ENCODE data around the gene ARHGAP22.
A peak's percentile ranks its signal among the peaks of the same experiment; 100 is the strongest.

Gene ARHGAP22

DNA sequence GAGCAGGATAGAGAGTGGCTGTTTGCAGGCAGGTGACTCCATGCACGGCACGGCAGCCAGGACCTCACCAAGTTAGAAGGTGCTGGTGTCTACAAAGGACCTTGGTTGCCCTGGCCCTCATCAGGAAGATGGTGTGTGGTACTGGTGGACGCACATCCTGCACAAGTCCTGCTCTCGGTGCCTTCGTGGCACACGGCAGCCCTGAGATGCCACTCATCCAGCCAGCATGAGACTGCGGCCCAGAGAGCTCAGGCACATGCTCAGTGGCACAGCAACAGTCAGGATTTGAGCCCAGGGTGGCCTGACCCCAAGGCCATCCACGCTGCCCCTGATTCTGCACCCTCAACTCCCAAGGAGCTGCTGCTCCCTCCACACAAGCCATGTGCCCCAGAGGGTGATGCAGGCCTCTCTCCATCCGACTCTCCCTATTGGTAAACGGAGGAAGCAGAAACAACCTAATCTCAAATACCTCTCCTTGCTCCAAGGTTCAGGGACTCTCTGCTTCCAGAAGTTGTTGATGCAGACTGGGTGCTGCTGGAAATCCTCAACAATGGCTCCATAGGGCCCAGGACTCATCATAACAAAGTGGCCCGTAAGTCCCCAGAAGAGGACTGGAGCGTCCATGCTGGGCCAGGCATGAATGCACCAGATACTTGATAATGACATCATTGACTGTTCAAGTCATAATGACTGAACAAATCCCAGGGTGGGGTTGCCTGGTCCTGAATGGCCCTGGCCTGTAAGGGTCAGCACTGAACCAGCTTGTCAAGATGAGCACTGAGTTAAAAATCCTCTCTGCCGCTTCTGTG is 93.6 kb downstream of the ARHGAP22 start:
- no peak for DNase-seq (ENCODE audit: low read depth in 1 of 2, low spot score in 1 of 2)
- in situ Hi-C loops (cut with HindIII; ENCODE audit: low pct_unique_long_range_greater_than_20kb, low sequenced_read_pairs), result no loop called here
- no peak for TF ChIP-seq JUND (IDR thresholded peaks at IDR 0.05; ENCODE audit: low read depth)

DNA sequence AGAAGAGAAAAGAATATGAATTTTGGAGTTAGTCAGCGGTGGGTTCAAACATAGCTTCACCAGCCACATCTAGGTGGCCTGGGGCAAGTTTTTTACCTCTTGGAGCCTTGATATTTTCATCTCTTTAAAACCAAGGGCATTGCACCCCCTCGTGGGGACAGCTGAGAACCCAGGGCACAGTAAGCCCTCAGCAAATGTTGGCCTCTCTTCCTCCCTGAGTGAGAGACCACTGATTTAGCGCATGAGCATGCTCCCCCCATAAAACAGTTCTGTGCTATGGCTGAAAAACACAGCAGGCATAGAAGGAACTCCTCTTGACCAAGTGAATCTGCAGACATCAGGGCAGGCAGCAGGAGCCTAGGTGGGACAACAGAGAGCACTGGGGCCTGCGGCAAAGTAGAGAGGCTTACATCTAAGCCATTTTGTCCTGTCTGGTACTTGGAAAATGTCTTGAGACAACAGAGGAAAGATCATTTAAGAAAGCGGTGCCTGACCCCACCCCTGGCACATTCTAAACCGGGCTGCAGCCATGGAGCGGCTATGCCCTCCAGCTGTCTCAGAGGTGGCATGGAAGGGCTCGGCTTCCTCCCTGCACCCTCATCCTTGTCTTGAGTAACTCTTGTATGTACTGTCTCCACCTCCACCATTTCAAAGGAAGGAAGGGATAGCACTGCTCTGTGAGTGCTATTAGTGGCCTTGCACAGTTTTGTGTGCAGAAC is 94.7 kb downstream of the ARHGAP22 start:
- in situ Hi-C loops (cut with HindIII; ENCODE audit: low pct_unique_long_range_greater_than_20kb, low sequenced_read_pairs), result no loop called here
- TF ChIP-seq JUND (IDR thresholded peaks at IDR 0.05; ENCODE audit: low read depth), result no peak
- DNase-seq (ENCODE audit: low read depth in 1 of 2, low spot score in 1 of 2), result peak; percentile 37 to 55

DNA sequence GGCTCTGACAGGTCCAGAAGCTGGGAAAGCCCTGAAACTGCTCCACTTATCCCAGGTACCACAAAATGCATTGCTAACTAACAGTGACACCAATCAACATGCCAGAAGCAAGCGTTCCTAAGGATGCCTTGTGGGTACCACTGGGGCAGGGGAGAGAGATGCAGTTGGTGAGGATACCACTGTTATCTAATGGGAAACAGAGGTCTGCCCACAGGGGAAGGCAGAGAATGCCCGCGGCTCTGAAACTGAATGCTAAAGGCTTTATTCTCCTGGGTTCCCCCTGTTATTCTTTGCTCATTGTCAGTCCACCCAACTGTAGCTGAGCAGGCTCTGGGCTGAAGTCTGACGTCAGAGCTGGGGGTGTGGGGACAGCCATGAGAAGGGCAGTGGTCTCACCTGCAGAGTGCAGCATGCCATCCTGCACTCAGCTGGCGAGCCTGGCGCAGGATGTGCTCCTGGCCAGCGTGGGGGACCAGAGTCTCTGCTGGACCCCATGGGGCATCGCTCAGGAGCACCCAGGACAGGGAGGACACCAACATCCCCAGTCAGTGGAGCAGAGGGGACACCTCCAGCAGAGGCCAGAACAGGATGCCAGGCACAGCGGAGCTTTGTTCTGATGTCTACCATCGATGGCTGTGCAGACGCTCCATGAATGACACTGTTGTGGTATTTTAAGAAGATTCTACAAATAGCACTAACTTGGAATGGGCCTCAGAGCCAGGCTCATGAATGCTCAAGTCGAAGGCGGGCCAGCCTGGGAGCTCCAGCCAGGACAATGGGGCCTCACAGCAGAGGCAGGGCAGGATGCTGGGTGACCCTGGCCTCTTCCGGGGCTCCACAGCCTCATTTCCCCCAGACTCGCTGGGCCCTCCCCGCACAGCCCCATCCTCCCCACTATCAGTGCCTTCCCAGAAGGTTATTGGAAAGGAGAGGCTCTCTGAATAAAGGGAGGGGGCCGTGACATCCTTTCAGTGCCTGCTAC is 95.8 kb downstream of the ARHGAP22 start:
- TF ChIP-seq JUND (IDR thresholded peaks at IDR 0.05; ENCODE audit: low read depth), result no peak
- no peak for DNase-seq (ENCODE audit: low read depth in 1 of 2, low spot score in 1 of 2)

DNA sequence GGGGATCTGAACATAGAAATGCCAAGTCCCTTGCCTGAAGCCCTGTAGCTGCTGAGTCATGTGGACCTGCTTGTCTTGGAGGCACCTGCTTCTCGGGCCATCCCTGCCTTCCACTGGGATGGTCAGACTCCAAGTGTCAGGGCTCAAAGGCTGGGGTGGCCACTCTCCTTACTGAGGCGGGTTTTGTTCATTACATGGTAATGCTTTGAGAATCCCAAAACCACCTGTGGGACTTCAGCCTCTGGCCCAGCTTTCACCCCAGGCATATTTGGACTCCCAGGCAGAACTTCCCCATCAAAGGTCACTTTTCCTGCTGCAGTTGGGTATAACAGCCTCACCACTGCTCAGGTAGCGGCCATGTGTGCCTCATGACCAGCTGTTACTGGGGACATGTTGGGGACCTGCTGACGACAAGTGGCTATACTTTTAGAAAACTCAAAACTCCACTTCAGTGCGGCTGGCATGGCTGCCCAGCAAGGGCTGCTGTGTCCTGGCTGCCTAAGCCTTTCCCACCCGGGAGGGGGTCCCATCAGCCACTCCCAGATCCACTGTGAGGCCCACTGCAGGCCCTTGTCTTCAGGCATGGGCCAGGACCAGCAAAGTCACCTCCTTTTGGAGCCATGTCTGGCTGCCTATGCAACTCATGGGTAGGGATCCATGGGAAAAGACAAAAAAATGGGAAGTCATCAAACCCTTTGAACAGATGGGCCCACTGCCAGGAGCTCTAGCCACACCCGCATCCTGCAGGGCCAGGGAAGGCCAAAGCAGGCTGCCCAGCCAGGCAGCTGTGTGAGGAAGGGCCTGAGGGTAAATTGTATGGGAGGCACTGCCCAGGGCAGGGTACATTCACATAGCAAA is 96.7 kb downstream of the ARHGAP22 start:
- no peak for TF ChIP-seq JUND (IDR thresholded peaks at IDR 0.05; ENCODE audit: low read depth)
- DNase-seq (ENCODE audit: low read depth in 1 of 2, low spot score in 1 of 2), result peak in 1 of 2 experiments; percentile 20
- in situ Hi-C loops (cut with HindIII; ENCODE audit: low pct_unique_long_range_greater_than_20kb, low sequenced_read_pairs), result no loop called here

More for the DNA sequence above, 95.8 kb downstream of the ARHGAP22 start:
- in situ Hi-C loops (cut with HindIII; ENCODE audit: low pct_unique_long_range_greater_than_20kb, low sequenced_read_pairs), result no loop called here

DNA sequence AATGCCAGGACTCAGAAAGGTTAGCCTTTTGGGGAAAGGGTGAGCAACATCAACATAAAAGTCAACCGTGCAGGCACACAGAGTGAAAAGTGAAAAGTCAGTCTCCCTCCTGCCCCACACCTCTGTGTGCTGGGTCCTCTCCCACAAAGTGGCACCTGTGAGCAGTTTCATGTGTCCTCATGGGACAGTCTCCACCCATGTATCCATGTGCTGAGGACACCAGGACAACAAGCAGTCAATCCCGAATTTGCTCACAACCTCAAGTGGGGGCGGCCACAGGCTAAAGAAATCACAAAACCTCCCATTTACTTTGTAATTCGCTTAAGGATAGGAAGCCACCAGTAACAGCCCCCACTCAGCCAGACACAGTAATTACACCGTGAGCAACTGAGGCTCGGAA is 97.4 kb downstream of the ARHGAP22 start:
- DNase-seq (ENCODE audit: low read depth in 1 of 2, low spot score in 1 of 2), result no peak
- no peak for TF ChIP-seq JUND (IDR thresholded peaks at IDR 0.05; ENCODE audit: low read depth)
- in situ Hi-C loops (cut with HindIII; ENCODE audit: low pct_unique_long_range_greater_than_20kb, low sequenced_read_pairs), result no loop called here

DNA sequence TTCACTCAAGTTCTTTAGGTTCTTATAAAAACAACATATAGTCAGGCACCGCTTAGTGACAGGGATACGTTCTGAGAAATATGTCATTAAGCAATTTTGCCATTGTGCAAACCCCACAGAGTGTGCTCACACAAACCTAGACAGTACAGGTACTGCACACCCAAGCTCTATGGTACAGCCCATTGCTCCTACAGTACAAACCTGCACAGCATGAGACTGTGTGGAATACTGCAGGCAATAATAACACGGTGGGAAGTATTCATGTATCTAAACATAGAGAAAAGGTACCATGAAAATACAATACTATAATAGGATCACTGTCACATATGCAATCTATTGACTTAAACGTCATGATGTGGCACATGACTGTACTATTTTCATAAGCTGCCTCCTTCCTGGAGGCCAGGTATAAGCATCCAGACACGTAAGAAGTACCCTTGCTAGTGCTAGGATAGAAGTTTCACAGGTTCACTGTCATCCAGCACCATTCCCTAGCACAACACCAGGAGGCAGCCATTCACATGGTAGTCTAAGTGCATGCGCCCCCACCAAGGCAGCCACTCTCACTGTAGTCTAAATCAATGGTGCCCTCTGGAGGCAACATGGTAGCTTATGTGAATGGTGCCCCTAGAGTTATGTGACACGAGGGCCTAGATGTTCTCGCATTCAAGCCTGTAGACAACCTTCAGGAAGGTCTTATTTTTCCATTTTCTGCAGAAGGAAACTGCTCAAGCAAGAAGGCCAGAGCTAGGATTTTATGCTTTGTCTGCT is 98.5 kb downstream of the ARHGAP22 start:
- in situ Hi-C loops (cut with HindIII; ENCODE audit: low pct_unique_long_range_greater_than_20kb, low sequenced_read_pairs), result no loop called here
- peak in 1 of 2 experiments; percentile 63 for DNase-seq (ENCODE audit: low read depth in 1 of 2, low spot score in 1 of 2)

DNA sequence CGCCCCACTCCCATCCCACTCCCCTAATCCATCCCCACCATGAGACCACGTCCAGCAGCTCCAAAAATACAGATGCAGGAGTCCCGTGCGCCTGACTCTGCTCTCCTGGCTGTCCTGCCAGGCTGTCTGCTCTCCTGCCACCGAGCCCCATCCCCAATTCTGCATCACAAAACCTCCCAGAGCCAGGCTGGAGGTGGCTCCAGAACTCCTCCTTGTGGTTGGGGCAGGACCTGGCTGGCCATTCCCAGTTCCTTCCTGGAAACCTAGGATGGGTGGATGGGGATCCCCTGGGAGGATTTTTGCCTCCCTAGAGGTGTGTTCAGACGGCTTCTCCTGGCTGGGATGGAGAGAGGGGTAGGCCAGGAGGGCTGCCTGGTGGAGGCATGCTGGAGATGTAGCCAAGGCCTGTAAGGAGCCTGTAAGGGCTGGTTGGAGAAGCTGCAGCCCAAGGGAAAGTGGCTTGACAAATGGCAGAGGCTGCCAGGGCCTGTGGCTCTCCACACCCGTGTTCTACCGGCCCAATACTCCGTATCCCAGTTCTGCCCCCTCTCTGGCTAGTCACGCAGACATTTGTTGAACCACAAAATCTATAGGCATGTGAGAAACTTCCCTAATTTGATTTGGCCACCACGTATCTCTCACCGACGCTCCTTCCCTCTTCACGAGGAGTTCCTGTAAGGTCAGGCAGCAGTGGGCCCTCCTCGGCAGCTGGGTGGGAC is 99.3 kb downstream of the ARHGAP22 start:
- peak in 1 of 2 experiments; percentile 34 for DNase-seq (ENCODE audit: low read depth in 1 of 2, low spot score in 1 of 2)
- no peak for TF ChIP-seq JUND (IDR thresholded peaks at IDR 0.05; ENCODE audit: low read depth)
- in situ Hi-C loops (cut with HindIII; ENCODE audit: low pct_unique_long_range_greater_than_20kb, low sequenced_read_pairs), result no loop called here

More for the DNA sequence above, 98.5 kb downstream of the ARHGAP22 start:
- no peak for TF ChIP-seq JUND (IDR thresholded peaks at IDR 0.05; ENCODE audit: low read depth)

DNA sequence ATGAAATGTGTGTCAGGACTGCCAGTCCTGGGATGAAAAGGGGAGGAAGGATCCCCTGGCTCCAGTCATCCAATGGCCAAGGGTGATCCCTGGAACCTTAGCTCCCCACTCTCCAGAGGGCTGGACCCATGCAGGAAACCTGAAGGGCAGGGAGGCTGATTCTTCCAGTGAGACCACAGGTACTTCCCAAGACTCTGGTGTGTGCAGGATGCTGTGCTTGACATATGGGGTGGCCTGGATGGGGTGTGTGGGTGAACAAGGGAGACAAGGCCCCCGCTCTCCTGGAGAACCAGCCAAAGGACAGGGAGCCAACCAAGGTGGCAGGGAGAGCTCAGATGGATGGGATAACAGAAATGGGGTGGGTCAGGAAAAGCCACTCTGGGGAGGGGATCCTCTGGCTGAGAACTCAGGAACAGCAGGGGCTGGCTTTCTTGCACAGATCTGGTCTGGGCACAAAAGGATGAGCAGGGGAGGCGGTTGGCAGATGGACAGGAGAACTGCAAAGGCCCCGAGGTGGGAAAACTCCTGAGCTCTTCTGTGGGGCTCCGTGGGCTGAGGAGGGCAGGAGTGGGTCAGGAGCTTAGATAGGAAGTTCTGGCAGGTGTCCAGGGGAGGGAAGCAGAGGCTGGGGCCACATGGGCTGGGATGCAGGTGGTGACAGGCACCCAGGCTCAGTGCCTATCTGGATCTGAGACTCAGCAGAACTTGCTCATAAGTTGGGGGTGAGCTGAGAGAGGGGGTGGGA is 100.6 kb downstream of the ARHGAP22 start:
- DNase-seq (ENCODE audit: low read depth in 1 of 2, low spot score in 1 of 2), result no peak
- in situ Hi-C loops (cut with HindIII; ENCODE audit: low pct_unique_long_range_greater_than_20kb, low sequenced_read_pairs), result no loop called here
- TF ChIP-seq JUND (IDR thresholded peaks at IDR 0.05; ENCODE audit: low read depth), result no peak

DNA sequence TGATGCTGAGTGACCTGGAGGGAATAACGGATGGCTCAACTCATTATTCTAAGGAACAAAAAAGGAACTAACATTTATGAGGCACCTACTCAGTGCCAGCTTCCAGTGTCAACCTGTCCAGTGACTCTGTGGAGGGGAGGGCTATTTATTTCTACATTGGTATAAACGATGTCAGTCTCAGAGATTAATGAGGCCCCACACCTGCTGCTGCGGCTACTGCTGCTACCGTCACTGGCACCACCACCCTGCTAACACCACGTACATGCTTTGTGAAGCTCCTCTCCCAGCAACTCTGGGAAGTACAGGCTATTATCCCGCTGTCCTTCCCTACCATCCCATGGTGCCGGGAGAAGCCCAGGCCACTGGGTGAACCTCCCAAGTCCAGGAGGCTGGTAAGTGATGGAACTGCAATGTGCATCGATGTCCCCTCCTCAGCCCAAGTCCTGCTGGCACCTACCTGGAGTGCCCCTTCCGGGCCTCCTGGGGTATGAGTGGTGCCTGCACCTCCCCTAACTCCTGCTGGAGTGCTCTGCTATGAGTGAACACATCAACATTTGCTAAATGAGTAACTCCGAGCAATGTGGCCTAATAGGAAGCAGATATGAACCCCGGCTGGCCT is 101.5 kb downstream of the ARHGAP22 start:
- no peak for DNase-seq (ENCODE audit: low read depth in 1 of 2, low spot score in 1 of 2)
- TF ChIP-seq JUND (IDR thresholded peaks at IDR 0.05; ENCODE audit: low read depth), result no peak
- in situ Hi-C loops (cut with HindIII; ENCODE audit: low pct_unique_long_range_greater_than_20kb, low sequenced_read_pairs), result no loop called here
